ENCODE data around the gene CLDN22.

CLDN22 gene

DNA sequence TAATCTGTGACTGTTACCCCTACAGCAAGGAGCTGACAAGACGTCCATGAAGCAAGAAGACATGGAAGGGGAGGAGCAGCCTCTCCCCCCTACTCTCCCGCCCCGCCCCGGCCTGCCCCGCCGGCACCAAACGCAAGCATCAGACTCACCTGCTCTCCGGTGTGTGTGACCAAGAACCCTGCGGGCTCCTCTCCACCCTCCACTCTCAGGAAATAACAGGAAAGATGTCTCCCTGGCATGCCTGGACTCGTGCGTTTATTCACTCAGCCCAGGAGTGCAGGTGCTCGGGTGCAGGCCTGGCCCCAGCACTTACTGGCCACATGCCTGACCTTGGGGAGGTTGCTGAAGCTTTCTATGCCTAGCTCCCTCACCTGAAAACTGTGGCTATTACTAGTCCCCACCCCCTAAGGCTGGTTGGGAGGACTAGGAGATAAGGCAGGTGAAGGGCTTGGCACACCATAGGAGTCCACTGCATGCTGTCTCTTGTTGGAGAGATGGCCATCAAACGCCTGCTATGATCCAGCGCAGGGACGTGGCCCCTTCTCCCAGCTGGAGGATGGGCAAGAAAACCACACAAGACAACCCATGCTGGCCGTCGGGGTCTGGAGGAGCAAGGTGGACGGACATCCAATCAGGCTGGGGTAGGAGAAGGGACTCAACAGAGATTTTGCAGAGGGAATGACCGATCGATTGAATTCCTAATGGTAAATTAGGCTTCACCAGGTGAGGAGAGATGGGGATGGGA lies 37.0 kb upstream of the CLDN22 start:
- no peaks in the 10 kb centered on the region for H3K9me3 ChIP-seq (ENCODE audit: control insufficient read depth, low read length)
- H3K36me3 ChIP-seq (ENCODE audit: control insufficient read depth, insufficient read depth, low read length), result no peaks in the 10 kb centered on the region
- no peak overlapping the region for H3K4me2 ChIP-seq (ENCODE audit: low read length)
- no peak overlapping the region for H3K9ac ChIP-seq
- H3K4me3 ChIP-seq (ENCODE audit: low read depth, low read length), result no peak overlapping the region
- H3K79me2 ChIP-seq, result no peaks in the 10 kb centered on the region
- H3K27me3 ChIP-seq (ENCODE audit: control insufficient read depth, insufficient read depth, low read length), result no peaks in the 10 kb centered on the region
- no peak overlapping the region for H2AFZ ChIP-seq
- TF ChIP-seq, protein P1, sequence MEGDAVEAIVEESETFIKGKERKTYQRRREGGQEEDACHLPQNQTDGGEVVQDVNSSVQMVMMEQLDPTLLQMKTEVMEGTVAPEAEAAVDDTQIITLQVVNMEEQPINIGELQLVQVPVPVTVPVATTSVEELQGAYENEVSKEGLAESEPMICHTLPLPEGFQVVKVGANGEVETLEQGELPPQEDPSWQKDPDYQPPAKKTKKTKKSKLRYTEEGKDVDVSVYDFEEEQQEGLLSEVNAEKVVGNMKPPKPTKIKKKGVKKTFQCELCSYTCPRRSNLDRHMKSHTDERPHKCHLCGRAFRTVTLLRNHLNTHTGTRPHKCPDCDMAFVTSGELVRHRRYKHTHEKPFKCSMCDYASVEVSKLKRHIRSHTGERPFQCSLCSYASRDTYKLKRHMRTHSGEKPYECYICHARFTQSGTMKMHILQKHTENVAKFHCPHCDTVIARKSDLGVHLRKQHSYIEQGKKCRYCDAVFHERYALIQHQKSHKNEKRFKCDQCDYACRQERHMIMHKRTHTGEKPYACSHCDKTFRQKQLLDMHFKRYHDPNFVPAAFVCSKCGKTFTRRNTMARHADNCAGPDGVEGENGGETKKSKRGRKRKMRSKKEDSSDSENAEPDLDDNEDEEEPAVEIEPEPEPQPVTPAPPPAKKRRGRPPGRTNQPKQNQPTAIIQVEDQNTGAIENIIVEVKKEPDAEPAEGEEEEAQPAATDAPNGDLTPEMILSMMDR (IDR thresholded peaks at IDR 0.05), result no peak
- H3K27ac ChIP-seq, result no peak overlapping the region
- H3K4me1 ChIP-seq, result no peaks in the 10 kb centered on the region

DNA sequence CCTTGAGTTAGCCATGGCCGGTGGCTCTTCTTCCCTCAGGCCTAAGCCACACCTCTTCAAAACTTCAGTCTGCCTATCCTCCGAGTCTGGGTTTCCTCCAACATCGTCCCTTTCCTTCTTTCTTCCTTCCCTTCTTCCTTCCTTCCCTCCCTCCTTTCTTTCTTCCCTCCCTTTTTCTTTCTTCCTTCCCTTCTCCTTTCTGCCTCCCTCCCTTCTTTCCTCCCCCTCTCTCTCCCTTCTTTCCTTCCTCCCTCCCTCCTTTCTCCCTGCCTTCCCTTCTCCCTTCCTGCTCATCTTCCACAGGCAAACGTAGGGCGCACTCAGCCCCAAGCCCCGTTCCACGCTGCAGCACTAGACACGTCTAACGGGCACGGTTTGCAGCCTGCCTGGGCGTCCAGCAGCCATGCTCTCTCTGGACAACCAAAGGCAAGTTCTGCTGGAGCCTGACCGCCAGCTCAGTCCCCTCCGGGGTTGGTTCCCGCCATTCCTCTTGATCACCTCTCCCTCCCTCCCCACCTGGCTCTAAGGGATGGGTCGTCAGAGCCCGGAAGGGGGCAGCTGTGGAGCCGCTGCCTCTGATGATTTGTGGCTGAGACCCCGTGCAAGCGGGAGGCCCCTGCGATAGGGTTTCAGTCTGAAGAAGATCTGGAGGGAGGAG lies 36.2 kb upstream of the CLDN22 start:
- Histone ChIP-seq H3K4me3 (ENCODE audit: low read depth, low read length) (no peak overlapping the region), H3K36me3 (ENCODE audit: control insufficient read depth, insufficient read depth, low read length) (no peaks in the 10 kb centered on the region), H3K9ac (no peak overlapping the region), H3K27ac (no peak overlapping the region), H3K9me3 (ENCODE audit: control insufficient read depth, low read length) (no peaks in the 10 kb centered on the region), H3K27me3 (ENCODE audit: control insufficient read depth, insufficient read depth, low read length) (no peaks in the 10 kb centered on the region), H3K4me1 (no peaks in the 10 kb centered on the region), H2AFZ (no peak overlapping the region), H3K79me2 (no peaks in the 10 kb centered on the region), H3K4me2 (ENCODE audit: low read length) (no peak overlapping the region)
- TF ChIP-seq, protein P1 (IDR thresholded peaks at IDR 0.05), result no peak

DNA sequence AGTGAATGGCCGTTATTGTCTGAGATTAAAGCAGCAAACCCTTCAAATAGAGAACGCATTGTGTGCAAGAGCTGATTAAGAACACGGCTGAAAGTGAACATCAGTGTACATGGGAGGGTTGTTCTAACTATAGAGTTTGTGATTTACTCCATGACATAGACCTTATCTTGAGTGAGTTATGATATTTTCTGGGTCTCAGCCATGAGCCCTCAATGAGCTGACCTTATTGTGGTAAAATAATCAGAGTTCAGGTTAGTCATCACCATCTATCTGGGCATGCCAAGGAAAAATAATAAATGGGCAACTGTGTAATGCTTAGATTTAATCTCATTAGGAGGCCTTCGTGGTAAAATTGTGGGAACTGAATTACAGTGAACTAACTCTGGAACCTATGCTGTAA lies 35.3 kb upstream of the CLDN22 start:
- Histone ChIP-seq H3K36me3 (ENCODE audit: control insufficient read depth, insufficient read depth, low read length) (no peaks in the 10 kb centered on the region), H3K9me3 (ENCODE audit: control insufficient read depth, low read length) (no peaks in the 10 kb centered on the region)
- TF ChIP-seq, protein P1 (IDR thresholded peaks at IDR 0.05), result no peak

DNA sequence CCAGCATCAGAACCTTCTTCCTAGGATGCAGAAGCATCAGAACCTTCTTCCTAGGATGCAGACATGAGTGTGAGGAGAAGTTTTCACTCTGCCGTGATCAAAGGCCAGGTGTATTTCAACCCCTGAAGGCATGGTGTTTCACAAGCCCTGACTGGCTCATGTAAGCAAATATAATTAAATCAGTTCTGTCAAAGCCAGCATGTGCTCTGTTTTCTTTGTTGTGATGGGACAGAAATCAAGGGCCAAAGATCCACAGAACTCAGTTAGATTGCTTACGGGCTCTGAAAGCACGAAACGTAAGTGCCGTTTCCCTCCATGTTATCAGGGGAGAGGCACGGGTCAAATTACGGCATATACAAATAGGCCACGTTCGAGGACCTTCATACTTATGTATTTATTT lies 34.1 kb upstream of the CLDN22 start:
- Histone ChIP-seq H3K9me3 (ENCODE audit: control insufficient read depth, low read length) (no peaks in the 10 kb centered on the region), H3K9ac (no peak overlapping the region), H3K79me2 (no peaks in the 10 kb centered on the region), H3K4me1 (no peaks in the 10 kb centered on the region), H3K4me2 (ENCODE audit: low read length) (no peak overlapping the region), H3K27me3 (ENCODE audit: control insufficient read depth, insufficient read depth, low read length) (no peaks in the 10 kb centered on the region), H3K36me3 (ENCODE audit: control insufficient read depth, insufficient read depth, low read length) (no peaks in the 10 kb centered on the region), H3K27ac (no peak overlapping the region), H2AFZ (no peak overlapping the region), H3K4me3 (ENCODE audit: low read depth, low read length) (no peak overlapping the region)
- TF ChIP-seq, protein P1 (IDR thresholded peaks at IDR 0.05), result no peak

More for the DNA sequence above, 35.3 kb upstream of the CLDN22 start:
- Histone ChIP-seq H3K27ac (no peak overlapping the region), H3K79me2 (no peaks in the 10 kb centered on the region), H3K9ac (no peak overlapping the region), H3K4me1 (no peaks in the 10 kb centered on the region), H2AFZ (no peak overlapping the region), H3K27me3 (ENCODE audit: control insufficient read depth, insufficient read depth, low read length) (no peaks in the 10 kb centered on the region), H3K4me2 (ENCODE audit: low read length) (no peak overlapping the region), H3K4me3 (ENCODE audit: low read depth, low read length) (no peak overlapping the region)
